ENCODE results near the gene BIK. TPM values are rescaled to one million over a fixed set of nuclear protein-coding genes. Genes with fewer than 3 reads are reported as not detected.

BIK gene
- total and polyA plus RNA-seq, 2 donors (not counting 1 experiment from before 2014, with no cell fraction given), result not detected

DNA sequence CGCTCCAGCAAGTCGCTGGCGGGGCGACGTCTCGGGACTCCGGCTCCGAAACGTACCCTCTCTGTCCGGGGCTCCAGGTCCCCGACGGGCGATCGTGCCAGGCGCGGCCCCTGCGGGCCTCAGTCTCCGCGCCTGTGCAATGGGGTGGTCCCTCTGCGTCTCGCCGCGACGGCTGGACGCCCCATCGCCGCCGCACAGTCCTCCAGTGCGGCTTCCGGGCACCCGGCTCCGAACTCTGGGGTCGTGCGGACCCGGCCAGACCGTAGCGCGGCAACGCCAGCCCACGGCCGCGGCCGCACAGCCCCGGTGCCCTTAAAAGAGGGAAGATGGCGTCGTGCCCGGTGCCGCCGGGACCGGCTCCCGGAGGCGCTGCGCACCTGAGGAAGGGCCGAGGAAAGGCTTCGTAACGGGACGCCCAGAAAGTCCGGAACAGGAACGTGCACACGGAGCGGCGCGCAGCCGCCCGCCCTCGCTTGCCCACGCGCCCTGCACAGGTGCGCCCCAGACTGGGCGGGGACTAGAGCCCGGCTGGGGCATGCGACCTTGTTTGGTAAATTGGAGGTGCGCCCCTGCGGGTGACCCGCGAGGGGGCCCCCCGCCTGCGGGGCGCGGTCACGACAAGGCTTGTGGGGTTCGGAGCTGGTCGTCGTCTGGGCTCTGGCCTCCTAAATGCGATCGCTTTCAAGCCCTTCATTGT is 525 bp downstream of the BIK start:
- Histone ChIP-seq H3K27me3 (ENCODE audit: control insufficient read depth, insufficient read depth, low read length) (peaks cover 40% of the 10 kb centered on the region), H2AFZ (ENCODE audit: low read length) (no peak overlapping the region), H3K4me2 (ENCODE audit: extremely low read depth, insufficient read depth, low read length) (peak overlapping the region; percentile 71), H3K27ac (ENCODE audit: insufficient read depth, low read length) (no peak overlapping the region), H4K20me1 (ENCODE audit: control insufficient read depth, extremely low read depth, insufficient read depth, low read length) (no peaks in the 10 kb centered on the region), H3K4me1 (ENCODE audit: control insufficient read depth, extremely low read depth, insufficient read depth, low read length) (peaks cover 2% of the 10 kb centered on the region), H3K79me2 (ENCODE audit: control insufficient read depth, insufficient read depth, low read length) (no peaks in the 10 kb centered on the region), H3K9me3 (ENCODE audit: control insufficient read depth, insufficient read depth, low read depth, low read length) (no peaks in the 10 kb centered on the region), H3K9ac (ENCODE audit: insufficient read depth, low read length) (no peak overlapping the region), H3K36me3 (ENCODE audit: control insufficient read depth, insufficient read depth, low read length) (no peaks in the 10 kb centered on the region), H3K4me3 (replicated peaks in 1 of 4; ENCODE audit: control extremely low read depth in 1 of 4, insufficient read depth in 1 of 4, low read depth in 3 of 4, low read length in 4 of 4) (peak overlapping the region in 3 of 4 experiments; percentile 15 to 44 (median 27))
- no peak for DNase-seq (ENCODE audit: low read depth in 2 of 2)
- TF ChIP-seq, protein P1, sequence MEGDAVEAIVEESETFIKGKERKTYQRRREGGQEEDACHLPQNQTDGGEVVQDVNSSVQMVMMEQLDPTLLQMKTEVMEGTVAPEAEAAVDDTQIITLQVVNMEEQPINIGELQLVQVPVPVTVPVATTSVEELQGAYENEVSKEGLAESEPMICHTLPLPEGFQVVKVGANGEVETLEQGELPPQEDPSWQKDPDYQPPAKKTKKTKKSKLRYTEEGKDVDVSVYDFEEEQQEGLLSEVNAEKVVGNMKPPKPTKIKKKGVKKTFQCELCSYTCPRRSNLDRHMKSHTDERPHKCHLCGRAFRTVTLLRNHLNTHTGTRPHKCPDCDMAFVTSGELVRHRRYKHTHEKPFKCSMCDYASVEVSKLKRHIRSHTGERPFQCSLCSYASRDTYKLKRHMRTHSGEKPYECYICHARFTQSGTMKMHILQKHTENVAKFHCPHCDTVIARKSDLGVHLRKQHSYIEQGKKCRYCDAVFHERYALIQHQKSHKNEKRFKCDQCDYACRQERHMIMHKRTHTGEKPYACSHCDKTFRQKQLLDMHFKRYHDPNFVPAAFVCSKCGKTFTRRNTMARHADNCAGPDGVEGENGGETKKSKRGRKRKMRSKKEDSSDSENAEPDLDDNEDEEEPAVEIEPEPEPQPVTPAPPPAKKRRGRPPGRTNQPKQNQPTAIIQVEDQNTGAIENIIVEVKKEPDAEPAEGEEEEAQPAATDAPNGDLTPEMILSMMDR (conservative IDR thresholded peaks at IDR 0.05 in 1 of 2, IDR thresholded peaks at IDR 0.05 in 1 of 2; ENCODE audit: low read depth in 1 of 2, low read length in 2 of 2), result no peak
- TF ChIP-seq EZH2 (IDR thresholded peaks at IDR 0.05; ENCODE audit: low read length, missing control alignments), result peak; percentile 93

DNA sequence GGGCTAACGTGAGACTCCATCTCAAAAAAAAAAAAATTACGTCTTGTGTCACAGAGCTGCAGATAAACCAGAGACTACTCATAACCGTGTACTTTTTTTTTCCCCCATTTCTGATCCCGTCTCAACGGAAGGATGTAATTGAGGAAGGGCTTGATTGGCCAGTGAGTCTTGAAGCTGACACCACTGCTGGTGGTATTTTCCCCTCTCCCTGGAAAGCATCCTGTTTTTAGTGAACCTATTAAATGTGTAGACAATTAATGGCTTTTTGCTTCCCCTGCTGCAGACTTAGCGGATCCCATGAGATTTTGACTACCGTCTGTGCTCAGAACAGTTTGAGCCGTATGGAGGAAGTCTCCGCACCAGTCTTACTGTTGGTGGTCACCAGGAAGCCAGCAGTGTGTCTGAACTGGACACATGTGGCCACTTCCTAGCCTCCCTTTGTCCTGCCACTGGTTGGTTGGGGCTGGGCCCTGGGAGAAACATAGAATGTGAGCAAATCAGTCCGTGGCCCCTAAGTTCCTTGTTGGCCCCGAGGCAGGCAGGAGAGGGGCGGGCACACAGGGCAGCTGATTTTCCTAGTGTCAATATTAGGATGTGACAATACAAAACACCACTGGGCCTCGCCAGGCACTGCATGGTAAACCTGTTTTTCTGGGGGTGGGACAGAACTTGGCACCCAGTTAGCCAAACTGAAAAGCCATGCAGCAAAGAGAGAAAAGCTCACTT is 3.1 kb downstream of the BIK start:
- Histone ChIP-seq H3K36me3 (ENCODE audit: control insufficient read depth, insufficient read depth, low read length) (no peaks in the 10 kb centered on the region), H3K27me3 (ENCODE audit: control insufficient read depth, insufficient read depth, low read length) (peaks cover 36% of the 10 kb centered on the region)

DNA sequence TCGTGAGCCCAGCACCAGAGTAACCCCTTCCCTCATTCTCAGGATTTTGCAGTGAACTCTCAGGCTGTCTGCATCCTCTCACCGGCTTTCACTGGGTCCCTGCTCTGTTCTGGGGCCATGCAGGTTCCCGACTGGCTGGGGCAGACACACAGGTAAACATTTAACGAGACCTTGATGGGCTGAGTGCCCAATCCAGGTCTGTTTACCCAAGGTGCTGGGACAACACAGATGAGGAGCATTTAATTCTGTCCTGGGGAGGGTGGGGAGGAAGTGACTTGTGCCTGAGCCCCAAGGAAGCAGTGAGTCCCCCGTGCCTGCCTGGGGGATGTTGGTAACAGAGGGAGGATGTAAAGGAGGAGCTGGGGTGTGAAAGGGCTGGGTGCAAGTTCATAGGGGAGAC is 4.4 kb downstream of the BIK start:
- Histone ChIP-seq H3K79me2 (ENCODE audit: control insufficient read depth, insufficient read depth, low read length) (no peaks in the 10 kb centered on the region), H3K4me1 (ENCODE audit: control insufficient read depth, extremely low read depth, insufficient read depth, low read length) (peaks cover 2% of the 10 kb centered on the region), H4K20me1 (ENCODE audit: control insufficient read depth, extremely low read depth, insufficient read depth, low read length) (no peaks in the 10 kb centered on the region), H3K4me2 (ENCODE audit: extremely low read depth, insufficient read depth, low read length) (no peak overlapping the region), H3K36me3 (ENCODE audit: control insufficient read depth, insufficient read depth, low read length) (no peaks in the 10 kb centered on the region), H3K4me3 (replicated peaks in 1 of 4; ENCODE audit: control extremely low read depth in 1 of 4, insufficient read depth in 1 of 4, low read depth in 3 of 4, low read length in 4 of 4) (no peak overlapping the region), H3K9me3 (ENCODE audit: control insufficient read depth, insufficient read depth, low read depth, low read length) (no peaks in the 10 kb centered on the region), H3K27ac (ENCODE audit: insufficient read depth, low read length) (no peak overlapping the region), H2AFZ (ENCODE audit: low read length) (no peak overlapping the region), H3K9ac (ENCODE audit: insufficient read depth, low read length) (no peak overlapping the region), H3K27me3 (ENCODE audit: control insufficient read depth, insufficient read depth, low read length) (peaks cover 28% of the 10 kb centered on the region)
- TF ChIP-seq, protein P1 (conservative IDR thresholded peaks at IDR 0.05 in 1 of 2, IDR thresholded peaks at IDR 0.05 in 1 of 2; ENCODE audit: low read depth in 1 of 2, low read length in 2 of 2), result no peak
- no peak for TF ChIP-seq EZH2 (IDR thresholded peaks at IDR 0.05; ENCODE audit: low read length, missing control alignments)
- DNase-seq (ENCODE audit: low read depth in 2 of 2), result no peak

More for the DNA sequence above, 3.1 kb downstream of the BIK start:
- Histone ChIP-seq H3K27ac (ENCODE audit: insufficient read depth, low read length) (no peak overlapping the region), H3K4me3 (replicated peaks in 1 of 4; ENCODE audit: control extremely low read depth in 1 of 4, insufficient read depth in 1 of 4, low read depth in 3 of 4, low read length in 4 of 4) (no peak overlapping the region), H3K4me2 (ENCODE audit: extremely low read depth, insufficient read depth, low read length) (no peak overlapping the region), H3K79me2 (ENCODE audit: control insufficient read depth, insufficient read depth, low read length) (no peaks in the 10 kb centered on the region), H2AFZ (ENCODE audit: low read length) (no peak overlapping the region), H4K20me1 (ENCODE audit: control insufficient read depth, extremely low read depth, insufficient read depth, low read length) (no peaks in the 10 kb centered on the region), H3K9me3 (ENCODE audit: control insufficient read depth, insufficient read depth, low read depth, low read length) (no peaks in the 10 kb centered on the region), H3K9ac (ENCODE audit: insufficient read depth, low read length) (no peak overlapping the region), H3K4me1 (ENCODE audit: control insufficient read depth, extremely low read depth, insufficient read depth, low read length) (peaks cover 2% of the 10 kb centered on the region)
- TF ChIP-seq EZH2 (IDR thresholded peaks at IDR 0.05; ENCODE audit: low read length, missing control alignments), result no peak
- TF ChIP-seq, protein P1 (conservative IDR thresholded peaks at IDR 0.05 in 1 of 2, IDR thresholded peaks at IDR 0.05 in 1 of 2; ENCODE audit: low read depth in 1 of 2, low read length in 2 of 2), result no peak
- DNase-seq (ENCODE audit: low read depth in 2 of 2), result no peak

Measured in fibroblast of lung (primary cell).